KOPT-K1 (cell line): ENCODE data around the gene AGBL1.

ENCODE experiments used
- H3K27ac ChIP-seq: fragments of 200-600 bp; sonication (generic); 2 replicates; pipeline ENCODE4 v1.5.1; 2016; ENCODE audit warnings: antibody characterized with exemption, mild to moderate bottlenecking, low read depth, low read length; ENCODE audit not compliant: poor library complexity, severe bottlenecking
- H3K36me3 ChIP-seq: fragments of 200-600 bp; sonication (generic); 2 replicates; pipeline ENCODE4 v1.5.1; 2017; ENCODE audit warnings: antibody characterized with exemption, mild to moderate bottlenecking, low read length, moderate library complexity; ENCODE audit not compliant: insufficient read depth
- H3K9me3 ChIP-seq: fragments of 200-600 bp; sonication (generic); 2 replicates; pipeline ENCODE4 v1.5.1; 2017; ENCODE audit warnings: antibody characterized with exemption, low read length, mild to moderate bottlenecking; ENCODE audit not compliant: insufficient read depth, poor library complexity, severe bottlenecking

AGBL1 gene

DNA sequence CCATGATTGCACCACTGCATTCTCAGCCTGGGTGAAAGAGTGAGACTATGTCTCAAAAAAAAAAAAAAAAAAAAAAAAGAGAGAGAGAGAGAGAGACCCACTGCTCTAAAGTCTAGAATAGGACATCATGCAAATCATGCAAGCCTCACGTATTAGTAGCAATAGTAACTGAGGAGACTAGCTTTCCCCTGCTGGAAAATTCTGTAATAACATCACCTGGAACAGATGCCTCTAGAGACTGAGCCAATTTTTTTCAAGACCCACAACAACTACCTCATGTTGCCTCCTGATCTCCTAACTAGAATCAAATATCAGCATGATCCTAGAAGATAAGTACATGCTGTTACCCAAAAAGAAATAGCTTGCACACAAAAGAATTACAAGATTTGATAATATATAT lies 461.9 kb downstream of the AGBL1 start:
- Histone ChIP-seq H3K9me3 (no peaks in the 10 kb centered on the region), H3K36me3 (no peaks in the 10 kb centered on the region), H3K27ac (no peak overlapping the region)

DNA sequence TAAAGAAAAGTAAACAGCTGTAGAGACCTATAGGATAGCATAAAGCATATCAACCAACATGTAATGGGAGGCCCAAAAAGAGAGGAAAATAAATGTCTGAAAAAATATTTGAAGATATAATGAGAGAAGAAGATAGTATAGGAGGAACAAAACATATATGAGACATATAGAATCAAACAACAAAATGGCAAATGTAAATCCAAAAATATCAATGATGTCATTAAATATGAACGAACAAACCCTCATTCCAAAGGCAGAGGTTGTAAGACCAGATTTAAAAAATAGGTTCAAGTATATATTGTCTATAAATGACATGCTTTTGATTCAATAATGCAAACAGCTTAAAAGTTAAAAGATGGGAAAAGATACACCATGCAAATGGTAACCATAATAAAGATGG lies 470.4 kb downstream of the AGBL1 start:
- Histone ChIP-seq H3K9me3 (no peaks in the 10 kb centered on the region), H3K27ac (no peak overlapping the region), H3K36me3 (no peaks in the 10 kb centered on the region)

DNA sequence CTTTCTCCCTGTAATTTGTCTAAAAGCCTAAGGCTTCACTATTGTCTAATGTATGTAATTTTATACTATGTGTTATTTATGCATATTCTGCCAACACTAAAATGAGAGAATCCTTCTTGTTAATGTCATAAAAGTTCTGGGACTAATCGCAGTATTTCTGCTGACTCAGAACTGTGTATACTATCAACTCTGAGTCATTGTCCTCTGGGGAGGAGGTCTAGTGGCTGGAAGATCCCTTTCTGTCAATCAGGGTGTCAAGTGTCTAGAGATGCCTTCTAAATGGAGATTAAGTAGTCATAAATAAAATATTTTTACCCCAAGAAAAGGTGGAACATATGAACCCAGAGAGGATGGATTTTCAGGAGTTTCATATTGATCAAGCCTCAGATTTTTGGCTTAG lies 473.4 kb downstream of the AGBL1 start:
- H3K27ac ChIP-seq: no peak overlapping the region
- H3K36me3 ChIP-seq: no peaks in the 10 kb centered on the region
- H3K9me3 ChIP-seq: no peaks in the 10 kb centered on the region

- Histone ChIP-seq H3K27ac (no peak overlapping the region), H3K9me3 (no peaks in the 10 kb centered on the region), H3K36me3 (no peaks in the 10 kb centered on the region)
These were observed 475.4 kb downstream of the AGBL1 start for GRCh38 chr15:86555098-86555497.

DNA sequence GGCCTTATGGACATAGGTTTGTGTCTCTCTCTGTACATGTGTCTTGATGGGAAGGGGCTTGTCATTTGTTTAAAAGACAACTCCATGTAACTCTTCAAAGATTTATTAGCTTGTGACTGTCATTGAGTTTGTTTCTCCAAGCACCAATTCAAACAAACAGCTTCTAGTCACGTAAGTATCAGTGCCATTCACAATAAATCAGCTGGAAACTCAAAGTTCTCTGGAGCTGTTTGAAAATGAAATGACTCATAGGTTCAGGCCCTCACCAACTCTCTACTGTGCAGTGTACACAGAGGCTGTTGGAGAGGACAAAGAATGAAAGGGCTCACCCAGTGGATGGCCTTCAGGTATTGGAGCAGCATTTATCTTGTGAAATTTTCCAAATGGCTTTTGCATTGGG lies 476.3 kb downstream of the AGBL1 start:
- no peak overlapping the region for H3K27ac ChIP-seq
- H3K9me3 ChIP-seq: no peaks in the 10 kb centered on the region
- no peaks in the 10 kb centered on the region for H3K36me3 ChIP-seq

DNA sequence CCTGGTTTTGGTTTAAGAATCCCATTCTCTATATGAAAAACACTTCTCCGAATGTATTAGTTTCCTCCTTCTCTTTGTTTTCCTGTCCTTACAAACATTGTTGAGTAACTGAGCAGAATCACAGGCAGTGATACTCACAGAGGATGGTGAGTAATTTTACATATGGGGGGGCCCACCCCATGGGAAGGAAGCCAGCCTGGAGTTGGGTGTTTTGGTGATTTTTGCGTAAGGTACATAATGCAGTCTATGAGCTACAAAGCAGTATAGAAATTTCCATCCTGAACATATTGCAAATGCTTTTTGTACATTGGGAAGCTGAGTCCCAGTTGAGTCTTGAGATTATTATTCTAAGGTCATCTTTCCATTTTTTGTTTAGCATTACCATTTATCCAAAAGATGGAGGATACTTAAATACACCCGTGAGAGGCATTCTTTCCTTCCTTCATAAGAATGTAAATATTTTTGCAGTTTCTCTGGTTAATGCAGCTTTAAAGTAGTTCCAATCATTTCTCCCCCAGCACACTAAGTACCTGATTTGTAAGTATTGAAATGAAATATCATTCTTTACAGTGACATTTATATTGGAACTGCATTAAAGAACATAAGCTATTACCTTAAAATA lies 476.8 kb downstream of the AGBL1 start:
- H3K27ac ChIP-seq: no peak overlapping the region
- H3K36me3 ChIP-seq: no peaks in the 10 kb centered on the region
- no peaks in the 10 kb centered on the region for H3K9me3 ChIP-seq

GRCh38 chr15:86557018-86557550 lies 477.4 kb downstream of the AGBL1 start:
- no peaks in the 10 kb centered on the region for H3K9me3 ChIP-seq
- no peak overlapping the region for H3K27ac ChIP-seq

GRCh38 chr15:86558252-86558651 lies 478.6 kb downstream of the AGBL1 start:
- Histone ChIP-seq H3K9me3 (no peaks in the 10 kb centered on the region), H3K36me3 (no peaks in the 10 kb centered on the region), H3K27ac (no peak overlapping the region)

More at GRCh38 chr15:86557018-86557550, 477.4 kb downstream of the AGBL1 start:
- H3K36me3 ChIP-seq: no peaks in the 10 kb centered on the region

DNA sequence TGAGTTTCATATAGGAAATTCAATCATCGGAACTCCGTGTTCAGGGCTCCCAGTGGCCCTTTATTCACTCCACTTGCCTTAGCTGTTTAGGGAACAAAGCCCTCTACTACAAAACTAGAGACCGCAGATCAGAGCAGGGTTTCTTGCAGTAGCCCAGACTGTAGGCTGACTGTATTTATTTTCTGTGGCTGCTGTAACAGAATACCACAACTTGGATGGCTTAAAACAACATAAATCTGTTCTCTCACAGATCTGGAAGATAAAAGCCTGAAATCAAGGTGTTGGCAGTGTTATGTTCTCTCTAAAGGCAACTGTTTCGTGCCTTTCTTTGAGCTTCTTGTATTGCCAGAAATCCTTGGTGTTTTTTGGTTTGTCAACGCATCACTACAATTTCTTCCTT lies 479.0 kb downstream of the AGBL1 start:
- Histone ChIP-seq H3K27ac (no peak overlapping the region), H3K9me3 (no peaks in the 10 kb centered on the region), H3K36me3 (no peaks in the 10 kb centered on the region)

GRCh38 chr15:86568378-86568777 lies 488.7 kb downstream of the AGBL1 start:
- H3K27ac ChIP-seq: no peak overlapping the region
- H3K36me3 ChIP-seq: no peaks in the 10 kb centered on the region
- H3K9me3 ChIP-seq: no peaks in the 10 kb centered on the region

- H3K36me3 ChIP-seq: no peaks in the 10 kb centered on the region
These were observed 491.1 kb downstream of the AGBL1 start for GRCh38 chr15:86570738-86571137.

DNA sequence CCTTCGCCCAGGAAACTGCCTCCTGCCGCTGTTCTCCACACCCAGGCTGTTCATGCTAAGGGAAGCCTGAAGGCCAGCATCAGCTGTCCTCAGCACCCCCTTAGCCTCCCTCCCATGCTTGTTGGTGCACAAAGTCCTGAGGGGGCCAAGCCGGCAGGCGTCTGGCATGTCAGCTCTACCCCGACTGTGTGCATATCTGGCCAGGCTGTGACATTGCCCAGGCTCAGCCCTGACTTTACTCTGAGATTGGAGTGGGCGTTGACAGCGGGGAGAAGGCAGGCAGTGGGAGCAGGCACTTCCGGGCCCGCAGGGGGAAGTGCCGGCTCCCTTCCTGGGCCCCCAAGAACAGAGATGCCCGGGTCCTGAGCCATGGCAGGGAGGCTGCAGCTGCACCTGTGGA lies 492.2 kb downstream of the AGBL1 start:
- Histone ChIP-seq H3K36me3 (no peaks in the 10 kb centered on the region), H3K9me3 (no peaks in the 10 kb centered on the region), H3K27ac (no peak overlapping the region)

More at GRCh38 chr15:86570738-86571137, 491.1 kb downstream of the AGBL1 start:
- Histone ChIP-seq H3K27ac (no peak overlapping the region), H3K9me3 (no peaks in the 10 kb centered on the region)

- Histone ChIP-seq H3K27ac (no peak overlapping the region), H3K9me3 (no peaks in the 10 kb centered on the region), H3K36me3 (no peaks in the 10 kb centered on the region)
These were observed 492.7 kb downstream of the AGBL1 start for GRCh38 chr15:86572368-86572841.

GRCh38 chr15:86573476-86573875 lies 493.8 kb downstream of the AGBL1 start:
- no peak overlapping the region for H3K27ac ChIP-seq
- no peaks in the 10 kb centered on the region for H3K36me3 ChIP-seq
- no peaks in the 10 kb centered on the region for H3K9me3 ChIP-seq

- no peaks in the 10 kb centered on the region for H3K36me3 ChIP-seq
- H3K9me3 ChIP-seq: no peaks in the 10 kb centered on the region
- H3K27ac ChIP-seq: no peak overlapping the region
These were observed 508.7 kb downstream of the AGBL1 start for GRCh38 chr15:86588413-86588812.

DNA sequence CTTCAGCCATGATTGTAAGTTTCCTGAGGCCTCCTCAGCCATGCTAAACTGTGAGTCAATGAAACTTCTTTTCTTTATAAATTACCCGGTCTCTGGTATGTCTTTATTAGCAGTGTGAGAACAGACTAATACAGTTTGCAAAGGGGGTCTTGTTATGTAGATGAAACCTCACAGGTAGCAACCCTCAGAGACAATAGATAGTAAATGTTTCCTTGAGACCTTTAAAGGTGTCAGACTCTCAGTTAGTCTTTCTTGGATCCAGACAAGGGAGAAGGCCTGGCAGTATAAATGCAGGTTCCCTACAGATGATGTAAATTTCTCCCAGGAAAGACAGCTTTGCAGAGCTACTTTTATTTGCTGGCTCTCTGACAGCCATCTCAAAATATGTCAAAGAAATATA lies 510.8 kb downstream of the AGBL1 start:
- H3K27ac ChIP-seq: no peak overlapping the region
- no peaks in the 10 kb centered on the region for H3K36me3 ChIP-seq
- H3K9me3 ChIP-seq: no peaks in the 10 kb centered on the region
